ENCODE measurements around the gene PAX6.
"Not testable (repeated sequence)": the region's sequence is repeated elsewhere in the genome, so short reads cannot be mapped to it uniquely, and the experiment has no call there.

Gene PAX6

DNA sequence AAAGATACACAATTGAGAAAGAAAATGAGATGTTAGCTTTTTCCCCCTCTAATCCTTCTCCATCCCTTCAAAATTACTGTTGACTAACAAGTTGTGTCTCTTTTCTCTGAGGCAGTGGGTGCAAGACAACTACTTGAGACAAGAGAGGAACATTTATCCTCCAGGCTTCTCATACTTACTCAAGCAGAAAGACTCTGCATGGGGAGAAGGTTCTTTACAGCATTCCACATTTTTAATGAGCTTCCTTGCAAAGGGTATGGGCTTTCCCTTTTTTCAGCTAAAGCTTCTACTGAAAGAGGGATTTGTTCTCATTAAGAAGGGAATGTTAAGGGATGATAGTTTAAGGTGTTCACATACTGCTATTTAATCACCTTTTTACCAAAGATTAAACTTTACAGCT, 47.8 kb downstream of the PAX6 start:
- FAIRE-seq, result no peak

- no peak for FAIRE-seq
These were observed 49.5 kb downstream of the PAX6 start for GRCh38 chr11:31761636-31762035.

DNA sequence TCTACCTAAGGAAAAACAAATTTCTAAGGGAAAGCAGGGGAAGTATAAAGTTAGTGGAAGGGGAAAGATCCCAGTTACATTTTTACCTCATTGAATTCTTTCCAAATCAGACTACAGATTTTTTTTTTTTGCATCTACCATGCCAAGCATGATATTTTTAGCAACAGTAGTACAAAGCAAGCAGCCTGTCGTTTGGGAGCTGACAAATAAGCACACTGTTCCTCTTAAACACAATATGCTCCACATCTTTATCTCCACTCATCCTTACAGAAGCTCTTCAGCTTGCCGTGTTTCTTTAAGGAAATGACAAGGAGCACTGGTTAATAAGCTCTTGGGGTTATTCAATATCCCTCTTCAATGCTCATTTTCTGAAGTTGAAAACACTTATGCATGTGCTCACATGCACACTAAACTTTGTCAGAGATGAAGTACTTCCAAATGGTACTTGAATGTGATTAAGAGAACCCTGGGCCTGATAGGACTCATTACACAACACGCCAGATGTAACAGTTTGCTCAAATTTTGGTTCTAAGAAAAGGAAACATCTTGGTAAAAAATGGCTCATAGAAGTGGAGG, 53.8 kb downstream of the PAX6 start:
- FAIRE-seq, result peak; percentile 21

GRCh38 chr11:31747581-31747980, 63.5 kb downstream of the PAX6 start:
- FAIRE-seq, result no peak

DNA sequence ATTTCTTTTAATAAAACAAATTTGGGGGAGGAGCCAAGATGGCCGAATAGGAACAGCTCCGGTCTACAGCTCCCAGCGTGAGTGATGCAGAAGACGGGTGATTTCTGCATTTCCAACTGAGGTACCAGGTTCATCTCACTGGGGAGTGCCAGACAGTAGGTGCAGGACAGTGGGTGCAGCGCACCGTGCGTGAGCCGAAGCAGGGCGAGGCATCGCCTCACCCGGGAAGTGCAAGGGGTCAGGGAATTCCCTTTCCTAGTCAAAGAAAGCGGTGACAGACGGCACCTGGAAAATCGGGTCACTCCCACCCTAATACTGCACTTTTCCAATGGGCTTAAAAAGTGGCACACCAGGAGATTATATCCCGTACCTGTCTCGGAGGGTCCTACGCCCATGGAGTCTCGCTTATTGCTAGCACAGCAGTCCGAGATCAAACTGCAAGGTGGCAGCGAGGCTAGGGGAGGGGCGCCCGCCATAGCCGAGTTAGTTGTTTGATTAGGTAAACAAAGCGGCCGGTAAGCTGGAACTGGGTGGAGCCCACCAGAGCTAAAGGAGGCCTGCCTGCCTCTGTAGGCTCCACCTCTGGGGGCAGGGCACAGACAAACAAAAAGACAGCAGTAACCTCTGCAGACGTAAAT, 70.3 kb downstream of the PAX6 start:
- not testable (repeated sequence) for FAIRE-seq

GRCh38 chr11:31740131-31740530, 71.0 kb downstream of the PAX6 start:
- FAIRE-seq, result no peak

All from islet of Langerhans (tissue), 1 donor.